HEK293 (cell line): ENCODE measurements around the gene PLEKHB1.

ENCODE experiments used
- CTCF ChIA-PET: fragments of 350-600 bp; formaldehyde crosslinking; extraction: SDS; loops from one replicate; lab custom pipeline; 2021; ENCODE audit warnings: antibody characterized with exemption; lab: Yijun Ruan, JAX
- POLR2A ChIA-PET: fragments of 300-600 bp; formaldehyde crosslinking; extraction: SDS; loops from one replicate; lab custom pipeline; 2020; ENCODE audit warnings: antibody characterized with exemption, inconsistent platforms; lab: Yijun Ruan, JAX
- H3K27ac ChIP-seq: fragments of 200-500 bp; sonication (Bioruptor generic); 2 replicates; pipeline ENCODE4 v1.5.1; 2014; ENCODE audit warnings: low read depth, low read length, control low read depth, inconsistent platforms; ENCODE audit errors: extremely low read depth
- H3K36me3 ChIP-seq, 2 experiments: fragments of 200-500 bp in 1 of 2; sonication (Bioruptor generic) in 1 of 2; 1 replicate in 1 of 2; 2 replicates in 1 of 2; pipeline ENCODE4 v1.5.1; 2014 to 2017; ENCODE audit warnings: inconsistent platforms in 2 of 2, low read length in 2 of 2; ENCODE audit not compliant: control insufficient read depth in 2 of 2, insufficient read depth in 1 of 2
- H3K4me1 ChIP-seq: fragments of 200-500 bp; sonication (Bioruptor generic); 2 replicates; pipeline ENCODE4 v1.5.1; 2014; ENCODE audit warnings: mild to moderate bottlenecking, low read length, inconsistent platforms; ENCODE audit not compliant: control insufficient read depth, insufficient read depth
- H3K4me3 ChIP-seq: 2 replicates; pipeline ENCODE4 v1.5.1; 2011; ENCODE audit warnings: low read depth, mild to moderate bottlenecking, control low read depth, low read length, moderate library complexity
- H3K9me3 ChIP-seq: fragments of 200-500 bp; sonication (Bioruptor generic); 2 replicates; pipeline ENCODE4 v1.5.1; 2014; ENCODE audit warnings: low read depth, low read length, inconsistent platforms; ENCODE audit not compliant: control insufficient read depth, insufficient read depth
- BCL11A ChIP-seq: fragments of 450-650 bp; formaldehyde crosslinking; IDR thresholded peaks from 2 replicates; pipeline ENCODE4 v1.5.1; 2016; ENCODE audit warnings: low read depth, missing biosample characterization, missing genetic modification characterization
- GFI1B ChIP-seq: fragments of 450-650 bp; formaldehyde crosslinking; IDR thresholded peaks from 2 replicates; pipeline ENCODE4 v1.5.1; 2016; ENCODE audit warnings: missing biosample characterization, missing genetic modification characterization
- GLI4 ChIP-seq: fragments of 450-650 bp; formaldehyde crosslinking; IDR thresholded peaks from 2 replicates; pipeline ENCODE4 v1.5.1; 2016; ENCODE audit warnings: missing biosample characterization, missing genetic modification characterization
- INSM2 ChIP-seq: fragments of 450-650 bp; formaldehyde crosslinking; IDR thresholded peaks from 2 replicates; pipeline ENCODE4 v1.5.1; 2016; ENCODE audit warnings: missing biosample characterization, missing genetic modification characterization
- KLF7 ChIP-seq: fragments of 450-650 bp; formaldehyde crosslinking; IDR thresholded peaks from 2 replicates; pipeline ENCODE4 v1.5.1; 2016; ENCODE audit warnings: missing biosample characterization, missing genetic modification characterization, borderline replicate concordance
- OVOL3 ChIP-seq: fragments of 450-650 bp; formaldehyde crosslinking; IDR thresholded peaks from 2 replicates; pipeline ENCODE4 v1.5.1; 2016; ENCODE audit warnings: missing biosample characterization, missing genetic modification characterization
- ZFP69B ChIP-seq: fragments of 450-650 bp; formaldehyde crosslinking; IDR thresholded peaks from 2 replicates; pipeline ENCODE4 v1.5.1; 2016; ENCODE audit warnings: missing biosample characterization, missing genetic modification characterization
- ZNF114 ChIP-seq: fragments of 450-650 bp; formaldehyde crosslinking; IDR thresholded peaks from 2 replicates; pipeline ENCODE4 v1.5.0; 2017; ENCODE audit warnings: missing biosample characterization, missing genetic modification characterization
- ZNF138 ChIP-seq: fragments of 450-650 bp; formaldehyde crosslinking; IDR thresholded peaks from 2 replicates; pipeline ENCODE4 v1.5.1; 2016; ENCODE audit warnings: missing biosample characterization, missing genetic modification characterization, borderline replicate concordance
- ZNF146 ChIP-seq: fragments of 450-650 bp; formaldehyde crosslinking; IDR thresholded peaks from 2 replicates; pipeline ENCODE4 v1.5.1; 2016; ENCODE audit warnings: missing biosample characterization, missing genetic modification characterization
- ZNF184 ChIP-seq: fragments of 450-650 bp; IDR thresholded peaks from 2 replicates; pipeline ENCODE4 v1.5.1; 2018; ENCODE audit warnings: missing biosample characterization, mild to moderate bottlenecking, missing genetic modification characterization
- ZNF19 ChIP-seq: fragments of 450-650 bp; formaldehyde crosslinking; IDR thresholded peaks from 2 replicates; pipeline ENCODE4; 2016; ENCODE audit warnings: missing biosample characterization, missing genetic modification characterization, low read depth
- ZNF214 ChIP-seq: fragments of 450-650 bp; formaldehyde crosslinking; IDR thresholded peaks from 2 replicates; pipeline ENCODE4 v1.5.1; 2017; ENCODE audit warnings: missing biosample characterization, mild to moderate bottlenecking, missing genetic modification characterization, borderline replicate concordance
- ZNF366 ChIP-seq: fragments of 450-650 bp; formaldehyde crosslinking; conservative IDR thresholded peaks from 2 replicates; pipeline ENCODE4 v1.5.1; 2016; ENCODE audit warnings: missing biosample characterization, missing genetic modification characterization
- ZNF560 ChIP-seq: fragments of 450-650 bp; formaldehyde crosslinking; IDR thresholded peaks from 2 replicates; pipeline ENCODE4 v1.5.1; 2017; ENCODE audit warnings: missing biosample characterization, missing genetic modification characterization, borderline replicate concordance
- ZNF747 ChIP-seq: fragments of 450-650 bp; formaldehyde crosslinking; IDR thresholded peaks from 2 replicates; pipeline ENCODE4 v1.5.1; 2016; ENCODE audit warnings: missing biosample characterization, missing genetic modification characterization
- TF ChIP-seq, protein P1 (sequence below): fragments of 450-650 bp; formaldehyde crosslinking; IDR thresholded peaks from 2 replicates; pipeline ENCODE4 v1.5.1; 2016; ENCODE audit warnings: missing biosample characterization, missing genetic modification characterization
- TF ChIP-seq, protein P2 (sequence below): fragments of 450-650 bp; formaldehyde crosslinking; IDR thresholded peaks from 2 replicates; pipeline ENCODE4 v1.5.1; 2016; ENCODE audit warnings: missing biosample characterization, missing genetic modification characterization
- TF ChIP-seq, protein P3 (sequence below): fragments of 450-650 bp; formaldehyde crosslinking; IDR thresholded peaks from 2 replicates; pipeline ENCODE4 v1.5.1; 2016; ENCODE audit warnings: missing biosample characterization, missing genetic modification characterization

PLEKHB1 gene

GRCh38 chr11:73636249-73636648 is 10.1 kb upstream of the PLEKHB1 start:
- TF ChIP-seq ZNF747 (no peak), ZNF184 (tag by site-specific recombination) (no peak), ZNF146 (tag by site-specific recombination) (no peak), GLI4 (tag by site-specific recombination) (no peak), ZFP69B (tag by site-specific recombination) (no peak), BCL11A (tag by site-specific recombination) (no peak), ZNF560 (tag by site-specific recombination) (no peak), OVOL3 (tag by site-specific recombination) (no peak), KLF7 (no peak), ZNF214 (no peak), ZNF366 (no peak)
- TF ChIP-seq, protein P1, sequence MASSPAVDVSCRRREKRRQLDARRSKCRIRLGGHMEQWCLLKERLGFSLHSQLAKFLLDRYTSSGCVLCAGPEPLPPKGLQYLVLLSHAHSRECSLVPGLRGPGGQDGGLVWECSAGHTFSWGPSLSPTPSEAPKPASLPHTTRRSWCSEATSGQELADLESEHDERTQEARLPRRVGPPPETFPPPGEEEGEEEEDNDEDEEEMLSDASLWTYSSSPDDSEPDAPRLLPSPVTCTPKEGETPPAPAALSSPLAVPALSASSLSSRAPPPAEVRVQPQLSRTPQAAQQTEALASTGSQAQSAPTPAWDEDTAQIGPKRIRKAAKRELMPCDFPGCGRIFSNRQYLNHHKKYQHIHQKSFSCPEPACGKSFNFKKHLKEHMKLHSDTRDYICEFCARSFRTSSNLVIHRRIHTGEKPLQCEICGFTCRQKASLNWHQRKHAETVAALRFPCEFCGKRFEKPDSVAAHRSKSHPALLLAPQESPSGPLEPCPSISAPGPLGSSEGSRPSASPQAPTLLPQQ (tag by site-specific recombination): no peak
- TF ChIP-seq, protein P2, sequence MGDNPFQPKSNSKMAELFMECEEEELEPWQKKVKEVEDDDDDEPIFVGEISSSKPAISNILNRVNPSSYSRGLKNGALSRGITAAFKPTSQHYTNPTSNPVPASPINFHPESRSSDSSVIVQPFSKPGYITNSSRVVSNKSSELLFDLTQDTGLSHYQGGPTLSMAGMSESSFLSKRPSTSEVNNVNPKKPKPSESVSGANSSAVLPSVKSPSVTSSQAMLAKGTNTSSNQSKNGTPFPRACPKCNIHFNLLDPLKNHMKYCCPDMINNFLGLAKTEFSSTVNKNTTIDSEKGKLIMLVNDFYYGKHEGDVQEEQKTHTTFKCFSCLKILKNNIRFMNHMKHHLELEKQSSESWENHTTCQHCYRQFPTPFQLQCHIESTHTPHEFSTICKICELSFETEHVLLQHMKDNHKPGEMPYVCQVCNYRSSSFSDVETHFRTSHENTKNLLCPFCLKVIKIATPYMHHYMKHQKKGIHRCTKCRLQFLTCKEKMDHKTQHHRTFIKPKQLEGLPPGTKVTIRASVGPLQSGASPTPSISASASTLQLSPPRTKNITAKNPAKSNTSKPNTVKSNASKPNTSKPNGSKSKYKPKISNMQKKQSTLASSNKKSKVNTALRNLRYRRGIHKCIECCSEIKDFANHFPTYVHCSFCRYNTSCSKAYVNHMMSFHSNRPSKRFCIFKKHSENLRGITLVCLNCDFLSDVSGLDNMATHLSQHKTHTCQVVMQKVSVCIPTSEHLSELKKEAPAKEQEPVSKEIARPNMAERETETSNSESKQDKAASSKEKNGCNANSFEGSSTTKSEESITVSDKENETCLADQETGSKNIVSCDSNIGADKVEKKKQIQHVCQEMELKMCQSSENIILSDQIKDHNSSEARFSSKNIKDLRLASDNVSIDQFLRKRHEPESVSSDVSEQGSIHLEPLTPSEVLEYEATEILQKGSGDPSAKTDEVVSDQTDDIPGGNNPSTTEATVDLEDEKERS (tag by site-specific recombination): no peak
- TF ChIP-seq, protein P3, sequence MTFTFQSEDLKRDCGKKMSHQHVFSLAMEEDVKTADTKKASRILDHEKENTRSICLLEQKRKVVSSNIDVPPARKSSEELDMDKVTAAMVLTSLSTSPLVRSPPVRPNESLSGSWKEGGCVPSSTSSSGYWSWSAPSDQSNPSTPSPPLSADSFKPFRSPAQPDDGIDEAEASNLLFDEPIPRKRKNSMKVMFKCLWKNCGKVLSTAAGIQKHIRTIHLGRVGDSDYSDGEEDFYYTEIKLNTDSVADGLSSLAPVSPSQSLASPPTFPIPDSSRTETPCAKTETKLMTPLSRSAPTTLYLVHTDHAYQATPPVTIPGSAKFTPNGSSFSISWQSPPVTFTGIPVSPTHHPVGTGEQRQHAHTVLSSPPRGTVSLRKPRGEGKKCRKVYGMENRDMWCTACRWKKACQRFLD: no peak
- H3K4me3 ChIP-seq: no peak overlapping the region
- no peak overlapping the region for H3K27ac ChIP-seq
- ChIA-PET CTCF (interaction anchor here (0.7 to 2.5 kb wide), 3 partner anchors 10 to 297 kb away, joined by 3 to 22 read pairs (median 4); no protein-coding TSS in a partner anchor), POLR2A (no interaction called here)
- no peaks in the 10 kb centered on the region for H3K36me3 ChIP-seq
- no peaks in the 10 kb centered on the region for H3K9me3 ChIP-seq
- H3K4me1 ChIP-seq: no peaks in the 10 kb centered on the region

- H3K36me3 ChIP-seq: no peaks in the 10 kb centered on the region
- H3K27ac ChIP-seq: no peak overlapping the region
- TF ChIP-seq ZNF19 (tag by site-specific recombination): no peak
- TF ChIP-seq ZNF114 (tag by site-specific recombination): no peak
- TF ChIP-seq GLI4 (tag by site-specific recombination): no peak
- TF ChIP-seq GFI1B (tag by site-specific recombination): no peak
- TF ChIP-seq ZNF138: no peak
- no peak for TF ChIP-seq INSM2 (tag by site-specific recombination)
- TF ChIP-seq, all 188 proteins: peak for 0
- Histone ChIP-seq H3K4me1 (no peaks in the 10 kb centered on the region), H3K9me3 (no peaks in the 10 kb centered on the region), H3K4me3 (no peak overlapping the region)
- CTCF ChIA-PET: interaction anchor here (0.6 to 2.5 kb wide), 3 partner anchors 11 to 158 kb away, joined by 4 to 22 read pairs (median 5); no protein-coding TSS in a partner anchor
- POLR2A ChIA-PET: interaction anchor here (0.6 kb wide), 1 partner anchor 186 kb away, joined by 3 read pairs; no protein-coding TSS in a partner anchor
Observed at GRCh38 chr11:73637012-73637411, 9.4 kb upstream of the PLEKHB1 start.
